Activated T-helper 17 cell treated with anti-CD3 and anti-CD28 coated beads, Interleukin-2, amount 50 U/mL, for 72 hours (primary cell): ENCODE measurements around the gene TJAP1. TPM values are rescaled to one million over a fixed set of nuclear protein-coding genes. Genes with fewer than 3 reads are reported as not detected.

Experiments used
- ATAC-seq: fragments of 150-1000 bp; cut with Tn5 transposase; replicated peaks from 2 replicates; pipeline ENCODE4 v1.10.0; 2021; ENCODE audit warnings: mild to moderate bottlenecking, moderate library complexity
- H3K27ac Mint-ChIP-seq: one replicate; pipeline ENCODE4 v1.8.0; 2022; ENCODE audit warnings: mixed read lengths
- H3K27me3 Mint-ChIP-seq: one replicate; pipeline ENCODE4 v1.8.0; 2022; ENCODE audit warnings: mixed read lengths
- H3K36me3 Mint-ChIP-seq: one replicate; pipeline ENCODE4 v1.8.0; 2022; ENCODE audit warnings: low read depth, mild to moderate bottlenecking, mixed read lengths
- H3K4me1 Mint-ChIP-seq: one replicate; pipeline ENCODE4 v1.8.0; 2022; ENCODE audit warnings: mixed read lengths
- H3K4me3 Mint-ChIP-seq: one replicate; pipeline ENCODE4 v1.8.0; 2022; ENCODE audit warnings: mild to moderate bottlenecking, mixed read lengths
- H3K9me3 Mint-ChIP-seq: one replicate; pipeline ENCODE4 v1.8.0; 2022; ENCODE audit warnings: mixed read lengths
- total RNA-seq, 2 donors: library from RNA; stranded (reverse); gene quantifications; one replicate each; pipeline ENCODE4 v1.2.3, GENCODE V29; 2022

TJAP1 gene
- total RNA-seq, 2 donors from 2014 or later: 37.8 to 38.4 TPM

- Mint-ChIP-seq H3K36me3 (peaks cover 34% of the 10 kb centered on the region), H3K27ac (peak overlapping the region; percentile 62), H3K27me3 (no peaks in the 10 kb centered on the region), H3K4me3 (no peak overlapping the region), H3K9me3 (no peaks in the 10 kb centered on the region), H3K4me1 (peaks cover 38% of the 10 kb centered on the region)
- no peak for ATAC-seq
Measured at GRCh38 chr6:43481591-43482236, 4.3 kb downstream of the TJAP1 start.

- Mint-ChIP-seq H3K4me3 (no peak overlapping the region), H3K4me1 (peaks cover 13% of the 10 kb centered on the region), H3K9me3 (no peaks in the 10 kb centered on the region), H3K27me3 (no peaks in the 10 kb centered on the region), H3K36me3 (peaks cover 20% of the 10 kb centered on the region), H3K27ac (peak overlapping the region; percentile 62)
- ATAC-seq: no peak
Measured at GRCh38 chr6:43488667-43489276, 11.4 kb downstream of the TJAP1 start.

GRCh38 chr6:43489277-43490072 is 12.1 kb downstream of the TJAP1 start:
- peak overlapping the region; percentile 62 for H3K27ac Mint-ChIP-seq
- H3K36me3 Mint-ChIP-seq: peaks cover 20% of the 10 kb centered on the region
- no peaks in the 10 kb centered on the region for H3K27me3 Mint-ChIP-seq
- H3K9me3 Mint-ChIP-seq: no peaks in the 10 kb centered on the region
- no peak for ATAC-seq
- H3K4me3 Mint-ChIP-seq: no peak overlapping the region
- peaks cover 18% of the 10 kb centered on the region for H3K4me1 Mint-ChIP-seq

- Mint-ChIP-seq H3K9me3 (no peaks in the 10 kb centered on the region), H3K27me3 (no peaks in the 10 kb centered on the region), H3K4me1 (peaks cover 23% of the 10 kb centered on the region), H3K4me3 (no peak overlapping the region), H3K36me3 (peaks cover 20% of the 10 kb centered on the region), H3K27ac (no peak overlapping the region)
- no peak for ATAC-seq
Measured at GRCh38 chr6:43490523-43490939, 13.2 kb downstream of the TJAP1 start.

GRCh38 chr6:43491750-43492661 is 14.6 kb downstream of the TJAP1 start:
- Mint-ChIP-seq H3K27me3 (no peaks in the 10 kb centered on the region), H3K4me3 (no peak overlapping the region), H3K27ac (peak overlapping the region; percentile 56), H3K9me3 (no peaks in the 10 kb centered on the region), H3K4me1 (peaks cover 20% of the 10 kb centered on the region), H3K36me3 (peaks cover 13% of the 10 kb centered on the region)
- no peak for ATAC-seq

GRCh38 chr6:43492673-43493072 is 15.3 kb downstream of the TJAP1 start:
- Mint-ChIP-seq H3K4me1 (peaks cover 20% of the 10 kb centered on the region), H3K27me3 (no peaks in the 10 kb centered on the region), H3K36me3 (peaks cover 13% of the 10 kb centered on the region), H3K4me3 (no peak overlapping the region), H3K27ac (peak overlapping the region; percentile 56), H3K9me3 (no peaks in the 10 kb centered on the region)
- no peak for ATAC-seq

GRCh38 chr6:43493230-43493629 is 15.9 kb downstream of the TJAP1 start:
- ATAC-seq: no peak
- H3K4me3 Mint-ChIP-seq: no peak overlapping the region
- H3K4me1 Mint-ChIP-seq: peaks cover 20% of the 10 kb centered on the region
- H3K9me3 Mint-ChIP-seq: no peaks in the 10 kb centered on the region
- H3K27me3 Mint-ChIP-seq: no peaks in the 10 kb centered on the region
- peaks cover 15% of the 10 kb centered on the region for H3K36me3 Mint-ChIP-seq
- H3K27ac Mint-ChIP-seq: no peak overlapping the region

GRCh38 chr6:43493833-43494232 is 16.5 kb downstream of the TJAP1 start:
- ATAC-seq: no peak
- H3K27ac Mint-ChIP-seq: peak overlapping the region; percentile 23
- H3K4me1 Mint-ChIP-seq: peaks cover 20% of the 10 kb centered on the region
- no peaks in the 10 kb centered on the region for H3K27me3 Mint-ChIP-seq
- peaks cover 18% of the 10 kb centered on the region for H3K36me3 Mint-ChIP-seq
- no peak overlapping the region for H3K4me3 Mint-ChIP-seq
- H3K9me3 Mint-ChIP-seq: no peaks in the 10 kb centered on the region

GRCh38 chr6:43494321-43494720 is 17.0 kb downstream of the TJAP1 start:
- peaks cover 18% of the 10 kb centered on the region for H3K36me3 Mint-ChIP-seq
- H3K27me3 Mint-ChIP-seq: no peaks in the 10 kb centered on the region
- no peak for ATAC-seq
- peaks cover 16% of the 10 kb centered on the region for H3K4me1 Mint-ChIP-seq
- peak overlapping the region; percentile 23 for H3K27ac Mint-ChIP-seq
- H3K9me3 Mint-ChIP-seq: no peaks in the 10 kb centered on the region
- no peak overlapping the region for H3K4me3 Mint-ChIP-seq

- ATAC-seq: no peak
- Mint-ChIP-seq H3K4me1 (peaks cover 16% of the 10 kb centered on the region), H3K27me3 (no peaks in the 10 kb centered on the region), H3K9me3 (no peaks in the 10 kb centered on the region), H3K36me3 (peaks cover 22% of the 10 kb centered on the region), H3K4me3 (no peak overlapping the region), H3K27ac (peak overlapping the region; percentile 87)
Measured at GRCh38 chr6:43494766-43495165, 17.4 kb downstream of the TJAP1 start.

- H3K9me3 Mint-ChIP-seq: no peaks in the 10 kb centered on the region
- peak; percentile 23 for ATAC-seq
- peaks cover 29% of the 10 kb centered on the region for H3K36me3 Mint-ChIP-seq
- H3K4me1 Mint-ChIP-seq: peaks cover 11% of the 10 kb centered on the region
- H3K27me3 Mint-ChIP-seq: no peaks in the 10 kb centered on the region
- H3K27ac Mint-ChIP-seq: peak overlapping the region; percentile 87
- H3K4me3 Mint-ChIP-seq: no peak overlapping the region
Measured at GRCh38 chr6:43495409-43495941, 18.1 kb downstream of the TJAP1 start.

- Mint-ChIP-seq H3K4me3 (no peak overlapping the region), H3K27me3 (no peaks in the 10 kb centered on the region)
- ATAC-seq: no peak
Measured at GRCh38 chr6:43496370-43497128, 19.2 kb downstream of the TJAP1 start.

GRCh38 chr6:43497129-43497396 is 19.7 kb downstream of the TJAP1 start:
- no peak overlapping the region for H3K27ac Mint-ChIP-seq
- no peaks in the 10 kb centered on the region for H3K27me3 Mint-ChIP-seq
- ATAC-seq: no peak
- H3K36me3 Mint-ChIP-seq: peaks cover 44% of the 10 kb centered on the region
- H3K4me3 Mint-ChIP-seq: no peak overlapping the region
- no peaks in the 10 kb centered on the region for H3K9me3 Mint-ChIP-seq
- peaks cover 11% of the 10 kb centered on the region for H3K4me1 Mint-ChIP-seq

More at GRCh38 chr6:43496370-43497128, 19.2 kb downstream of the TJAP1 start:
- H3K4me1 Mint-ChIP-seq: peaks cover 11% of the 10 kb centered on the region
- peaks cover 40% of the 10 kb centered on the region for H3K36me3 Mint-ChIP-seq
- no peak overlapping the region for H3K27ac Mint-ChIP-seq
- no peaks in the 10 kb centered on the region for H3K9me3 Mint-ChIP-seq
